ENCODE results near the gene C1orf105. TPM values are rescaled to one million over a fixed set of nuclear protein-coding genes. Genes with fewer than 3 reads are reported as not detected.
"Not testable (repeated sequence)": the region's sequence is repeated elsewhere in the genome, so short reads cannot be mapped to it uniquely, and the experiment has no call there.

Gene C1orf105
- total RNA-seq, 2 experiments from 2014 or later: not detected

- no peaks in the 10 kb centered on the region for H3K4me1 Mint-ChIP-seq (ENCODE audit: low read depth)
- no peak for DNase-seq
- no peaks in the 10 kb centered on the region for H3K9me3 Mint-ChIP-seq (ENCODE audit: insufficient read depth)
- ChIA-PET POLR2A (no interaction called here), CTCF (no interaction called here)
- H3K36me3 Mint-ChIP-seq (ENCODE audit: low read depth): no peaks in the 10 kb centered on the region
- H3K27me3 Mint-ChIP-seq (ENCODE audit: low read depth): peaks cover 21% of the 10 kb centered on the region
- no peak for ATAC-seq
- H3K27ac Mint-ChIP-seq: no peak overlapping the region
- no peak overlapping the region for H3K4me3 Mint-ChIP-seq
These were observed 73.7 kb downstream of the C1orf105 start for GRCh38 chr1:172494166-172494565.

GRCh38 chr1:172496127-172496526 lies 75.6 kb downstream of the C1orf105 start:
- H3K27ac Mint-ChIP-seq; ATAC-seq; H3K9me3 Mint-ChIP-seq (ENCODE audit: insufficient read depth); H3K4me3 Mint-ChIP-seq; H3K4me1 Mint-ChIP-seq (ENCODE audit: low read depth); DNase-seq; H3K36me3 Mint-ChIP-seq (ENCODE audit: low read depth); POLR2A ChIA-PET: not testable (repeated sequence)
- peaks cover 11% of the 10 kb centered on the region for H3K27me3 Mint-ChIP-seq (ENCODE audit: low read depth)
- CTCF ChIA-PET: interaction anchor here (0.6 kb wide), 1 partner anchor 52 kb away, joined by 3 read pairs; no protein-coding TSS in a partner anchor

- DNase-seq (no peak), ATAC-seq (no peak)
- peaks cover 11% of the 10 kb centered on the region for H3K27me3 Mint-ChIP-seq (ENCODE audit: low read depth)
- no peak overlapping the region for H3K4me3 Mint-ChIP-seq
- H3K27ac Mint-ChIP-seq: no peak overlapping the region
- no peaks in the 10 kb centered on the region for H3K4me1 Mint-ChIP-seq (ENCODE audit: low read depth)
- POLR2A ChIA-PET: no interaction called here
- CTCF ChIA-PET: interaction anchor here (0.6 kb wide), 1 partner anchor 52 kb away, joined by 3 read pairs; no protein-coding TSS in a partner anchor
- H3K9me3 Mint-ChIP-seq (ENCODE audit: insufficient read depth): no peaks in the 10 kb centered on the region
- H3K36me3 Mint-ChIP-seq (ENCODE audit: low read depth): no peaks in the 10 kb centered on the region
These were observed 76.2 kb downstream of the C1orf105 start for GRCh38 chr1:172496678-172497077.

- Mint-ChIP-seq H3K9me3 (ENCODE audit: insufficient read depth) (no peaks in the 10 kb centered on the region), H3K27ac (no peak overlapping the region), H3K4me3 (no peak overlapping the region), H3K36me3 (ENCODE audit: low read depth) (no peaks in the 10 kb centered on the region), H3K27me3 (ENCODE audit: low read depth) (peaks cover 11% of the 10 kb centered on the region), H3K4me1 (ENCODE audit: low read depth) (no peaks in the 10 kb centered on the region)
- ChIA-PET CTCF (no interaction called here), POLR2A (no interaction called here)
- ATAC-seq (no peak), DNase-seq (no peak)
These were observed 76.7 kb downstream of the C1orf105 start for GRCh38 chr1:172497230-172497629.

GRCh38 chr1:172498857-172499256 lies 78.4 kb downstream of the C1orf105 start:
- Mint-ChIP-seq H3K27me3 (ENCODE audit: low read depth) (peaks cover 17% of the 10 kb centered on the region), H3K9me3 (ENCODE audit: insufficient read depth) (no peaks in the 10 kb centered on the region), H3K4me3 (no peak overlapping the region), H3K36me3 (ENCODE audit: low read depth) (no peaks in the 10 kb centered on the region), H3K27ac (no peak overlapping the region), H3K4me1 (ENCODE audit: low read depth) (no peaks in the 10 kb centered on the region)
- CTCF ChIA-PET: interaction anchor here (1.5 kb wide), 1 partner anchor 12 kb away, joined by 4 read pairs; no protein-coding TSS in a partner anchor
- POLR2A ChIA-PET: no interaction called here
- DNase-seq (no peak), ATAC-seq (no peak)

- Mint-ChIP-seq H3K27me3 (ENCODE audit: low read depth) (peaks cover 19% of the 10 kb centered on the region), H3K4me1 (ENCODE audit: low read depth) (no peaks in the 10 kb centered on the region), H3K36me3 (ENCODE audit: low read depth) (no peaks in the 10 kb centered on the region), H3K27ac (no peak overlapping the region), H3K9me3 (ENCODE audit: insufficient read depth) (no peaks in the 10 kb centered on the region), H3K4me3 (no peak overlapping the region)
- no peak for DNase-seq
- CTCF ChIA-PET: interaction anchor here (1.5 kb wide), 1 partner anchor 12 kb away, joined by 4 read pairs; no protein-coding TSS in a partner anchor
- POLR2A ChIA-PET: no interaction called here
- no peak for ATAC-seq
These were observed 79.2 kb downstream of the C1orf105 start for GRCh38 chr1:172499636-172500141.

GRCh38 chr1:172500207-172500606 lies 79.7 kb downstream of the C1orf105 start:
- Mint-ChIP-seq H3K27ac (no peak overlapping the region), H3K4me1 (ENCODE audit: low read depth) (no peaks in the 10 kb centered on the region), H3K27me3 (ENCODE audit: low read depth) (peaks cover 20% of the 10 kb centered on the region), H3K9me3 (ENCODE audit: insufficient read depth) (no peaks in the 10 kb centered on the region), H3K4me3 (no peak overlapping the region), H3K36me3 (ENCODE audit: low read depth) (no peaks in the 10 kb centered on the region)
- DNase-seq (no peak), ATAC-seq (no peak)
- POLR2A ChIA-PET: no interaction called here
- CTCF ChIA-PET: no interaction called here

- DNase-seq: no peak
- Mint-ChIP-seq H3K27ac (no peak overlapping the region), H3K9me3 (ENCODE audit: insufficient read depth) (no peaks in the 10 kb centered on the region), H3K4me1 (ENCODE audit: low read depth) (no peaks in the 10 kb centered on the region), H3K36me3 (ENCODE audit: low read depth) (no peaks in the 10 kb centered on the region), H3K27me3 (ENCODE audit: low read depth) (peaks cover 24% of the 10 kb centered on the region), H3K4me3 (no peak overlapping the region)
- ChIA-PET CTCF (no interaction called here), POLR2A (no interaction called here)
- ATAC-seq: no peak
These were observed 87.3 kb downstream of the C1orf105 start for GRCh38 chr1:172507741-172508140.

GRCh38 chr1:172510479-172510878 lies 90.0 kb downstream of the C1orf105 start:
- CTCF ChIA-PET: interaction anchor here (0.6 to 1.3 kb wide), 2 partner anchors 9 to 22 kb away, joined by 3 read pairs; no protein-coding TSS in a partner anchor
- POLR2A ChIA-PET: interaction anchor here (0.5 kb wide), 1 partner anchor 346 kb away, joined by 3 read pairs; no protein-coding TSS in a partner anchor
- Mint-ChIP-seq H3K36me3 (ENCODE audit: low read depth) (no peaks in the 10 kb centered on the region), H3K27ac (no peak overlapping the region), H3K9me3 (ENCODE audit: insufficient read depth) (no peaks in the 10 kb centered on the region), H3K27me3 (ENCODE audit: low read depth) (peaks cover 15% of the 10 kb centered on the region), H3K4me1 (ENCODE audit: low read depth) (no peaks in the 10 kb centered on the region), H3K4me3 (no peak overlapping the region)
- no peak for DNase-seq
- ATAC-seq: no peak

- CTCF ChIA-PET: no interaction called here
- peaks cover 15% of the 10 kb centered on the region for H3K27me3 Mint-ChIP-seq (ENCODE audit: low read depth)
These were observed 92.1 kb downstream of the C1orf105 start for GRCh38 chr1:172512591-172512990.

GRCh38 chr1:172513479-172513878 lies 93.0 kb downstream of the C1orf105 start:
- Mint-ChIP-seq H3K27me3 (ENCODE audit: low read depth) (peaks cover 15% of the 10 kb centered on the region), H3K9me3 (ENCODE audit: insufficient read depth) (no peaks in the 10 kb centered on the region), H3K4me3 (no peak overlapping the region), H3K4me1 (ENCODE audit: low read depth) (no peaks in the 10 kb centered on the region), H3K36me3 (ENCODE audit: low read depth) (no peaks in the 10 kb centered on the region), H3K27ac (no peak overlapping the region)
- POLR2A ChIA-PET: no interaction called here
- ATAC-seq: no peak
- no peak for DNase-seq
- CTCF ChIA-PET: no interaction called here

More at GRCh38 chr1:172512591-172512990, 92.1 kb downstream of the C1orf105 start:
- H3K4me1 Mint-ChIP-seq (ENCODE audit: low read depth): no peaks in the 10 kb centered on the region
- no peak for ATAC-seq
- H3K9me3 Mint-ChIP-seq (ENCODE audit: insufficient read depth): no peaks in the 10 kb centered on the region
- H3K36me3 Mint-ChIP-seq (ENCODE audit: low read depth): no peaks in the 10 kb centered on the region
- POLR2A ChIA-PET: no interaction called here
- no peak overlapping the region for H3K27ac Mint-ChIP-seq
- DNase-seq: no peak
- H3K4me3 Mint-ChIP-seq: no peak overlapping the region

- no peak for DNase-seq
- Mint-ChIP-seq H3K27me3 (ENCODE audit: low read depth) (peaks cover 16% of the 10 kb centered on the region), H3K27ac (no peak overlapping the region), H3K36me3 (ENCODE audit: low read depth) (no peaks in the 10 kb centered on the region), H3K4me1 (ENCODE audit: low read depth) (no peaks in the 10 kb centered on the region), H3K9me3 (ENCODE audit: insufficient read depth) (no peaks in the 10 kb centered on the region), H3K4me3 (no peak overlapping the region)
- ChIA-PET POLR2A (no interaction called here), CTCF (no interaction called here)
- no peak for ATAC-seq
These were observed 93.6 kb downstream of the C1orf105 start for GRCh38 chr1:172514108-172514507.

GRCh38 chr1:172515436-172515835 lies 95.0 kb downstream of the C1orf105 start:
- ChIA-PET CTCF (no interaction called here), POLR2A (no interaction called here)
- H3K27me3 Mint-ChIP-seq (ENCODE audit: low read depth): peaks cover 15% of the 10 kb centered on the region
- no peaks in the 10 kb centered on the region for H3K4me1 Mint-ChIP-seq (ENCODE audit: low read depth)
- ATAC-seq: no peak
- no peak overlapping the region for H3K27ac Mint-ChIP-seq
- no peak for DNase-seq
- no peaks in the 10 kb centered on the region for H3K9me3 Mint-ChIP-seq (ENCODE audit: insufficient read depth)
- H3K36me3 Mint-ChIP-seq (ENCODE audit: low read depth): no peaks in the 10 kb centered on the region
- H3K4me3 Mint-ChIP-seq: no peak overlapping the region

Measured in activated CD8-positive, alpha-beta T cell treated with anti-CD3 and anti-CD28 coated beads, Interleukin-2, amount 10 ng/mL, durations not matched to agents 7 days and 5 days (primary cell).